Esophagus muscularis mucosa (tissue), 4 donors: ENCODE results near the gene SLC24A3. TPM values are rescaled to one million over a fixed set of nuclear protein-coding genes. Genes with fewer than 3 reads are reported as not detected.

Source experiments
- DNase-seq: peaks from one replicate; pipeline ENCODE4 v3.0.0-alpha.2; 2017; ENCODE audit errors: extremely low spot score
- H3K27ac ChIP-seq, 4 donors: fragments of 200-600 bp; sonication (generic); replicated peaks in 1 of 4; 1 replicate in 3 of 4; 2 replicates in 1 of 4; pipeline ENCODE4 v1.5.1; 2016 to 2019; ENCODE audit warnings: mild to moderate bottlenecking in 1 of 4
- H3K27me3 ChIP-seq, 4 donors: fragments of 200-600 bp; sonication (generic); one replicate each; pipeline versions ENCODE4 v1.5.1 to v1.6.0; 2016 to 2019
- H3K36me3 ChIP-seq, 4 donors: fragments of 200-600 bp; sonication (generic); one replicate each; pipeline ENCODE4 v1.5.1; 2016 to 2019
- H3K4me1 ChIP-seq, 4 donors: fragments of 200-600 bp; sonication (generic); one replicate each; pipeline ENCODE4 v1.5.1; 2016 to 2019
- H3K4me3 ChIP-seq, 4 donors: fragments of 200-600 bp; sonication (generic); 1 replicate in 2 of 4; 2 replicates in 2 of 4; pipeline ENCODE4 v1.5.1; 2016 to 2019; ENCODE audit warnings: mild to moderate bottlenecking in 4 of 4, moderate library complexity in 1 of 4
- H3K9me3 ChIP-seq, 4 donors: fragments of 200-600 bp; sonication (generic); 1 replicate in 3 of 4; 2 replicates in 1 of 4; pipeline ENCODE4 v1.5.1; 2016 to 2019
- CTCF ChIP-seq, 3 experiments: fragments of 200-600 bp in 2 of 3; fragments of 450-650 bp in 1 of 3; sonication (generic) in 2 of 3; IDR thresholded peaks; one replicate each; pipeline ENCODE4 v1.5.1; 2017 to 2019; ENCODE audit warnings: antibody characterized with exemption in 3 of 3, mild to moderate bottlenecking in 2 of 3, moderate library complexity in 1 of 3
- EP300 ChIP-seq: sonication (generic); formaldehyde crosslinking; IDR thresholded peaks from one replicate; pipeline ENCODE4 v1.6.1; 2017; ENCODE audit warnings: antibody characterized with exemption
- POLR2A ChIP-seq: fragments of 450-650 bp; IDR thresholded peaks from one replicate; pipeline ENCODE4 v1.6.1; 2017; ENCODE audit warnings: antibody characterized with exemption, moderate library complexity, mild to moderate bottlenecking, low read depth
- POLR2AphosphoS5 ChIP-seq, 2 donors: sonication (generic); formaldehyde crosslinking; IDR thresholded peaks; one replicate each; pipeline ENCODE4 v1.6.1; 2017; ENCODE audit warnings: antibody characterized with exemption in 2 of 2
- WGBS: methylation state at CpG from one replicate; pipeline ENCODE4 v1.1.5; 2018; 5-methylcytosine and 5-hydroxymethylcytosine counted together
- intact Hi-C: fragments of 100-400 bp; cut with DNase I; formaldehyde crosslinking; loops from one replicate; pipeline ENCODE4 v1.15.1; 2023
- total RNA-seq, 4 donors: library from RNA; depleted of rRNA; stranded (reverse); fragments of >200 nt; gene quantifications; one replicate each; pipeline versions ENCODE4 v1.1.0 to v1.2.1, GENCODE V29; 2016

SLC24A3 gene
- total RNA-seq, 4 donors from 2014 or later, result 4.6 to 11.5 (median 6.6) TPM

- no peaks in the 10 kb centered on the region for H3K9me3 ChIP-seq
- no peak overlapping the region for H3K4me3 ChIP-seq
- H3K36me3 ChIP-seq, result no peaks in the 10 kb centered on the region
- H3K27me3 ChIP-seq, result no peaks in the 10 kb centered on the region
- intact Hi-C loops, result no loop called here
- H3K4me1 ChIP-seq, result peaks cover 3 to 16% (median 11%) of the 10 kb centered on the region in 4 donors
- TF ChIP-seq CTCF (IDR thresholded peaks at IDR 0.05) (no peak), EP300 (no peak), POLR2AphosphoS5 (IDR thresholded peaks at IDR 0.05) (no peak), POLR2A (no peak)
- no peak overlapping the region for H3K27ac ChIP-seq
- DNase-seq, result no peak
These were observed 343.3 kb downstream of the SLC24A3 start for GRCh38 chr20:19555726-19556125.

GRCh38 chr20:19557291-19557690 is 344.8 kb downstream of the SLC24A3 start:
- Histone ChIP-seq H3K4me3 (no peak overlapping the region), H3K27ac (no peak overlapping the region), H3K9me3 (no peaks in the 10 kb centered on the region), H3K4me1 (peaks cover 2 to 16% (median 15%) of the 10 kb centered on the region in 4 donors), H3K36me3 (no peaks in the 10 kb centered on the region), H3K27me3 (no peaks in the 10 kb centered on the region)
- intact Hi-C loops, result no loop called here
- 83% methylated on average over 1 of the region's 1 CpG for WGBS
- no peak for DNase-seq
- TF ChIP-seq POLR2AphosphoS5 (IDR thresholded peaks at IDR 0.05), result no peak
- no peak for TF ChIP-seq CTCF (IDR thresholded peaks at IDR 0.05)
- TF ChIP-seq EP300, result no peak
- no peak for TF ChIP-seq POLR2A

GRCh38 chr20:19560881-19561480 is 348.5 kb downstream of the SLC24A3 start:
- 72% methylated on average over 8 of the region's 8 CpGs for WGBS
- no peak overlapping the region for H3K4me3 ChIP-seq
- no peak for TF ChIP-seq CTCF (IDR thresholded peaks at IDR 0.05)
- no peak for TF ChIP-seq POLR2A
- TF ChIP-seq POLR2AphosphoS5 (IDR thresholded peaks at IDR 0.05), result no peak
- TF ChIP-seq EP300, result no peak
- no peaks in the 10 kb centered on the region for H3K9me3 ChIP-seq
- no peak overlapping the region for H3K27ac ChIP-seq
- H3K36me3 ChIP-seq, result no peaks in the 10 kb centered on the region
- intact Hi-C loops, result no loop called here
- no peak for DNase-seq
- H3K4me1 ChIP-seq, result peaks cover 0 to 28% (median 27%) of the 10 kb centered on the region in 4 donors
- H3K27me3 ChIP-seq, result no peaks in the 10 kb centered on the region

- H3K36me3 ChIP-seq, result no peaks in the 10 kb centered on the region
- DNase-seq, result no peak
- no peak for TF ChIP-seq POLR2AphosphoS5 (IDR thresholded peaks at IDR 0.05)
- no peak for TF ChIP-seq CTCF (IDR thresholded peaks at IDR 0.05)
- TF ChIP-seq POLR2A, result no peak
- TF ChIP-seq EP300, result no peak
- H3K9me3 ChIP-seq, result no peaks in the 10 kb centered on the region
- H3K4me3 ChIP-seq, result no peak overlapping the region
- H3K27me3 ChIP-seq, result no peaks in the 10 kb centered on the region
- WGBS, result 78% methylated on average over 4 of the region's 4 CpGs
- intact Hi-C loops, result no loop called here
- H3K27ac ChIP-seq, result no peak overlapping the region
- peaks cover 0 to 37% (median 32%) of the 10 kb centered on the region in 4 donors for H3K4me1 ChIP-seq
These were observed 350.0 kb downstream of the SLC24A3 start for GRCh38 chr20:19562426-19562825.

- no peaks in the 10 kb centered on the region for H3K36me3 ChIP-seq
- H3K4me3 ChIP-seq, result no peak overlapping the region
- intact Hi-C loops, result no loop called here
- H3K27me3 ChIP-seq, result no peaks in the 10 kb centered on the region
- H3K9me3 ChIP-seq, result no peaks in the 10 kb centered on the region
- H3K27ac ChIP-seq, result no peak overlapping the region
- peaks cover 0 to 37% (median 32%) of the 10 kb centered on the region in 4 donors for H3K4me1 ChIP-seq
- no peak for TF ChIP-seq POLR2A
- no peak for TF ChIP-seq EP300
- no peak for TF ChIP-seq CTCF (IDR thresholded peaks at IDR 0.05)
- WGBS, result 89% methylated on average over 3 of the region's 3 CpGs
- no peak for DNase-seq
These were observed 351.8 kb downstream of the SLC24A3 start for GRCh38 chr20:19564261-19564660.
